Right kidney (tissue), 1 donor: ENCODE data around the gene LRIG1.

Source experiments
- DNase-seq: peaks from one replicate; pipeline ENCODE4 v3.0.0-alpha.2; 2016

LRIG1 gene

DNA sequence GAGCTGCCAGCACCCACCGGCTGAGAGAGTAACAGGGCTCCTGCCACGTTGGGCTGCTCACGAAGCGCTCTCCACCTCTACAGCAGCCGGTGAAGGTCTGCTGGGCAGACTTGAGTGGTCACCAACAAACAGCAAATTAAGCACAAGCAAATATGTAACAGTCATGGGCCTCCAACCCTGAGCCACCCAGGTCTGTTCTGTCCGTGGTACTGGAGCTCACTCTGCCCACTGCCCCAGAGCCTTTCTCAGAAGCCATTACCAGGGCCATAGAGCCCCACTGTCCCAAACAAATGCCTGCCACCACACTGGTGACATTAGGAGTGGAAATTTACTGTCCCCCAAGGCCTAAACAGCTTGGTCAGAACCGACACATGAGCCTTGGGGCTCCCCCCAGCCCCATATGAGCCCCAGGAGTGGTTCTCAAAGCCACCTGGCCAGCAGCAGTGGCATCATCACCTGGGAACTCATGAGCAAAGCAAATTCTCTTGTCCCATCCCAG is 56.6 kb downstream of the LRIG1 start:
- DNase-seq = no peak

DNA sequence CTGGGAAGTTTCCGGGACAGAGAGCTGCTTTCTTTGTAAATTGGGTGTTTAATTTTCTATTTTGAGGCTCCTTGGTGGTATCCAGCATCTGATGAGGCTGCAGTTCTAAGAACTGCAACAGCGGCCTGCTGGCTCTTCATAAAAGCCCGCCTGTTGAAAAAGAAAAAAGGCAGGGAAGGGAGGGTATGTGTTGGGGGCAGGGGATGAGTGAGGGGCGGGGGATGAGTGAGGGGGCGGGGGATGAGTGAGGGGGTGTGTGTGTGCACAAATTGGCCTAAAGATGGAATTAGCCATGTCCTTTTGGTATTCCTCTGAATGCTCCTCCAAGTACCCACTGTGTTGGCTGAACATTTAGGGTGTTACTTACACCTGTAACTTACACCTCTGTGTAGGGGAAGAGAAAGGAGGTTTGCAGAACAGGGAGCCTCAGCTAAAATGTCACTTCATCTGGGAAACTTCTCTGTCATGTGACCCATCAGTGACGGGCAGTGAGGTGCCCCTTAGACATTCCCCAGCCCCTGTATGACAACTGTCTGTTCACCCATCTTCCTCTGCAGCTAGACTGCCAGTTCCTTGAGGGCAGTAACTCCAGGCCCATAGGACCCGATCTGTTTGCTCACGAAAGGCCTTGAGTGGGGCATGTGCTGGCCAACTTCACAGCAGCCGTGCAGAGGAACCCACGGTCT is 57.6 kb downstream of the LRIG1 start:
- no peak for DNase-seq

GRCh38 chr3:66442254-66443117 is 58.3 kb downstream of the LRIG1 start:
- DNase-seq = no peak

DNA sequence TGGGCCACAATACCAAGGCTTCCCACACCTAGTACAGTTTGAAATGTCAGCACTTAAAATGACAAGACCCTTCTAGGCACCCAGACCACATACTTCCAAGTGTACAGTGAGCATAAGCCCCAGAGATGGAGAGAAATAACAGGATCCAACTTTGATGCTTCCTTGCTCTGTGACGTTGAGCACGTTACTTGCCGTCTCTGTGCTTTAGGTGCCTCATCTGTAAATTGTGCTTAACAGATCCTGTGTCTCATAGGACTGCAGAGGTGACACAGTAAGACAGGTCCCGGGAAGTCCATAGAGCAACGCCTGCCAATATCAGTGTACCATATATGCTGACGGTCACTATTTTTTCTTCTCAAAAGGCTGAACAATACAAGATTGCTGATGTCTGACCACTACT is 59.1 kb downstream of the LRIG1 start:
- no peak for DNase-seq

- no peak for DNase-seq
Measured at GRCh38 chr3:66441129-66441528, 59.7 kb downstream of the LRIG1 start.

DNA sequence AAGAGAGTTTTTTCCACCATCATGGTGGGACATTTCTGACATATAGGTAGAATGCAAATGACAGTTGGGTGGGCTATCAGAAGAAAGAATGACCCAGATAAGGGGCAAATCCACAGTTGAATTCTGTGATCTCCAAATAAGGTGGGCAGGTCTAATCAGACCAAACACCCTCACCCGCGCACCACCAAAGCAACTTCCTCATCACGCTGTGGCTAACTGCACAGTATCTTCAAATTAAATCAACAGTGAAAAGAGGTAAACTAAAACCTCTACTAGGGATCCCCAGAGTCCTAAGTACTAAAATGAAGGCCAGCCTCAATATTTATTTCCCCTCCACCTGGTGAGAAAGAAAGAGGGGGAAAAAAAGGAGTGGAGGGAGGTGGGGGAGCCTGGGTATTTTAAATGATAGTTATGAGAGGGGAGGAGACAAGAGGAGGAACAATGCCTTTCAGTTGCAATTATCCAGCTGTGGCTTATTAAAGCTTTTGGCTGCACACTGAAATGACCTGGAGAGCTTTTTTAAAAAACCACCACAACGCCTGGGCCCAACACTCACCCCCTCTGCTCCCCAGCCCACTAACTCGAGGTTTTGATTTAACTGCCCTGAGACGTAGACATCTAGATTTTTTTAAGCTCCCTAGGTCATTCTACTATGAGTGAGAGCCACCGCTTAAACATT is 61.0 kb downstream of the LRIG1 start:
- no peak for DNase-seq

DNA sequence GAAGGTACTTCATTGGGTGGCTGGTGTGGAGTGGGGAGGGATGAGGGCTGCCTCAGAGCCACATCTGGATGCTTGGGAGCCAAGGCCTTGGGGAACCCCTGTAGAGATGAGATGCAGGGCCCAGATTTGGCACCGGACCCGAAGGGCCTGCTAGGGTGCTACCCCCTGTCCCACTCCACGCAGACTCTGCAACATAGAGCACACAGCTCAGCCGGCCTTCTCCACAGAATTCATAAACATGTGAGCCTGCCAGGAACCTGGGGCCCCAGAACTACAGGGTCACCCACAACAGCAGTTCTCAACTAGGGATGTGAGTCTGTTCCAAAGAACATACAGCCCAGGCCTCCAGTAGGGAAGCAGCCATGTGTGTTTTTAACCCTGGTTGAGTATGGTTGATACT is 62.8 kb downstream of the LRIG1 start:
- no peak for DNase-seq

GRCh38 chr3:66437341-66437929 is 63.4 kb downstream of the LRIG1 start:
- DNase-seq = no peak

- DNase-seq = no peak
Measured at GRCh38 chr3:66435989-66436388, 64.8 kb downstream of the LRIG1 start.

- no peak for DNase-seq
Measured at GRCh38 chr3:66434726-66435125, 66.1 kb downstream of the LRIG1 start.

DNA sequence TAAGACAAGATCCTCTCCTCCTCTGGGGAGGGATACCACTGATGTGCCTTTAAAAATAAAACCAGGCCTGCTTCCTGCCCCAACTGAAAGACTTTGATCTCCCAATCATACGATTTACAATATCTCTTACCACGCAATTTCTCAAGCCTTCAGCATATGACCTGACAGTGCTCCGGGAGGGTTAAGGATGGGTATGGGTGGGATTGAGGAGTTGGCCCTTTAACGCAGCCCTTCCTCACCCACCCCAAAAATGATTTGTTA is 67.4 kb downstream of the LRIG1 start:
- DNase-seq = no peak

GRCh38 chr3:66432767-66433521 is 67.9 kb downstream of the LRIG1 start:
- DNase-seq = no peak

DNA sequence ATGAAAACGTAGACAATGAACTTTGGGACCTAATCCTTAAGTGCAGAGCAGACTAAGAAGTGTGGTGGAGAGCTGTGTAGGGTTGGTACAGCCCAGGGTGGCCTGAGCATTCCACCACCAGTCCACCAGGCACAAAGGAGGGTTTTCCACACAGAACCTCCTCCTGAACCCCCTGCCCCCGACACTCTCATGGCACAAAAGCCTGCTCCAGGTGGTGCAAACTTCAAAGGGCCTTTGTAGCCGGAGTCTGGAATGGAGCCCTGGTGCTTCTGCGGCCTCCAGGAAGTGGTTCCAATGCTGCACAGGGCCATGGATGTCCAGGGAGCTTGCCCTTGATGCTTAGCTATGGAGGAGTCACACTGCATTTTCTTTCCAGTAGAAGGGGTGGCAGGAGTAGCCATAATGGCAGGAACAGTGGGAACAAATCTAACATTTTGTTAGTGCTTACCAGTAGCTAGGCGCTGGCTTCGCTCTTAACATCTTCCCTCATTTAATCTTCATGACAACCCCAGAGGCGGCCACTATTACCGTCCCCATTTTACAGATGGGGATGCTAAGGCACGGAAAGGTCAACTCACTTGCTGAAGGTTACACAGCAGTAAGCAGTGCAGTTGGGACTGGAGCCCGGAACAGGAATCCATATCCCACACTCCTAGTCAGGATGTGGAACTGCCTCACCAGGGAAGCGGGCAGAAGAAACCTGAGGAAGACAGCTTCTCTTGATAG is 68.6 kb downstream of the LRIG1 start:
- DNase-seq = no peak

- no peak for DNase-seq
Measured at GRCh38 chr3:66431494-66431893, 69.3 kb downstream of the LRIG1 start.

DNA sequence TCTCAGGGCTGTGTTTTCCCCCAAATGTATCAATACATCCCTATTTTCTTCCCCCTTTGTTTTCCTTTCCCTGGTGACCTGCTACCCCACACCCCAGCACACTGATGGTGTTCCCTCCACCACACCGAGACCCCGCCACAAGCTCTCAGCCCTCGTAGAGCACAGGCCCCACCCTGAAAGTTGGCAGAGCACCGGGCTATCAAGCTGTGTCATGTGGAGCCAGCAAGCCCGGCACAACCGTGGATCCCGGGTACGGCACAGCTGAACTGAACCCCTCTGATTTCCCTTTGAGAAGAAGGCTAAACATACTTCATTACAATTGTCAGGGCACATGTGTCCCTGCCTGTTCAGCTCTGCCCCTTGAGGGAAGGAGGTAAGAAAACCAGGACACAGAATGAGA is 69.9 kb downstream of the LRIG1 start:
- DNase-seq = no peak

DNA sequence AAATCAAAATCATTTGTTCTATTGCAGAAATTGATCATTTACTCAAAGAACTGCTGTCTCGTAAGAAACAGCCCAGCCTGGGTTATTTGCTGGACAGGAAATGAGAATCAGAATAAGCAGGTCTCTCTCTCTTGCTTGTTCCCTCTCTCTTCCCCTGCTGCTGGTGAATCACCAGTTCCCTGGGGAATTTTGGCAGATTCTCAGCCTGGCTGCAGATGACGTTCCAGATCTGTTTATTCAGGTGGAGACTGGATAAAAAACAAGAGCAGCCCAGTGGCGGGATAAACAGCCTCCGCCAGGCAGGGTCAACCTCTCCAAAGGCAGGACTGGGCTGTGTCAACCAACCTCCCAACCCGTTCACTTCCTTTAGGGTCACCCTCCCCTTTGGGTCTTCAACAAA is 72.1 kb downstream of the LRIG1 start:
- DNase-seq = no peak

DNA sequence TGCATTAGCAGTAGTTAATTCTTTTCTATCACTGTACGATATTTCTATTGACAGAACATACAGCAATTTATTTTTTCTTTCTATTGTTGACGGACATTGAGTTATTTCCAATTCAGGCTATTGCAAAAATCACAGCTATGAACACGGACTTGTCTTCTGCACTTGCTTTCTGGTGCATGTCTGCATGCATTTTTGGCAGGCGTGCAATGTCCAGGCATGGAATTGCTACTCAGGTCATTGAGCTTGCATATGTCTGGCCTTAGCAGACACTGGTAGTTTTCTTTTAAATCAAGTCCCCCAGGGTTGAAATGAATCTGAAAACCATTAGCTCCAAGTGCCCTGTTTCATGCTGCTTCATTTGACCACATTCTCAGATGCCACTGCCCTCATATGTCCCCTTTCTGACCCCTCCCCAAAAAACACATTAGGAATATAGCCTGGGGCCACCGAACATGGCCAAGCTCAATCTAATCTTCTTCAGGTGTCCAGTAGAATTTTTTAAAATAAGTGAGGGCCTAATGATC is 72.8 kb downstream of the LRIG1 start:
- DNase-seq = no peak

- DNase-seq = no peak
Measured at GRCh38 chr3:66427352-66427751, 73.5 kb downstream of the LRIG1 start.

- DNase-seq = no peak
Measured at GRCh38 chr3:66426135-66426534, 74.7 kb downstream of the LRIG1 start.

DNA sequence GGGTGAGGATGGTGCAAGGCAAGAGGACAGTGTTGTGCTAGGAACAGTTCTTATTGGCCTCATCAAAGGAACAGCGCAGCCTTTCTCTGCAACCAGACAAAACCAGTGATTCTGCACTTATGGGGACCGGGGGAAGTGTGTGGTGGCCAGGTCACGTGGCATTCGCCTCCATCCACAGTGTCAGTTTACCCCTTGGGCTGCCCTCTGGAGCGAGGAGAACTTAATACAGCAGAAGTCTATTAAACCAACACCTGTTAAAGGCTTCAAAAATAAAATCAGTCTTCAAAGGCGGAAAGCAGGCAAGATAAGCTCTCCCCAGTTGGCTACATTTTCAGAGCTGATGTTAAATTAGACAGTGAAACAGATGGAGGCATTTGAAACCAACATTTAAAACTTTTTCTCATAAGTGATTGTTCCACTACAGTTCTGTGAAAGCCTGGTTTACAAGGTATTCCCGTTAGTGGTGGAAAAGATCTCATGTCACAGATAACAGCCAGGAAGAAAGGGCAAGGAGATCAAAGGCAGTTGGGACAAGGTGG is 75.2 kb downstream of the LRIG1 start:
- no peak for DNase-seq

DNA sequence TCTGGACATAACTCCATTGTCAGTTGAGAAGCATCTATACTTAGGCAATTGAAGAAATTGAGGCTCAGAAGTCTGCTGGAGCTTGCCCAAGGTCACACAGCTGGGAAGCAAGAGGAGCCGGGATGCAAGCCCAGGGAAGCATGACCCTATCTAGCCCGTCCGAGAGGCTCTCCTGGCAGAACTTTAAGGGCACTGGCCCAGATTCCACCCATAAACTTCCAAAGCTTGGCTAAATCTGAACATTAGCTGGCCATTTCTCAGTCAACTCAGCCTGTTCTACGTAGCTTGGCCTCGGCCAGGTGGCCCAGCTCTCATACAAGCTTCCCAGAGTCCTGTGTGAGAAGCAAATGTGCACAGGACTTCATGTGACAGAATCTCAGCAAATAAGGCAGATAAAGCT is 75.8 kb downstream of the LRIG1 start:
- DNase-seq = no peak
